ENCODE data around the gene TRAF3IP1. TPM values are rescaled to one million over a fixed set of nuclear protein-coding genes. Genes with fewer than 3 reads are reported as not detected.

The TRAF3IP1 gene
- total RNA-seq, 1 donor from 2014 or later: 11.2 TPM

DNA sequence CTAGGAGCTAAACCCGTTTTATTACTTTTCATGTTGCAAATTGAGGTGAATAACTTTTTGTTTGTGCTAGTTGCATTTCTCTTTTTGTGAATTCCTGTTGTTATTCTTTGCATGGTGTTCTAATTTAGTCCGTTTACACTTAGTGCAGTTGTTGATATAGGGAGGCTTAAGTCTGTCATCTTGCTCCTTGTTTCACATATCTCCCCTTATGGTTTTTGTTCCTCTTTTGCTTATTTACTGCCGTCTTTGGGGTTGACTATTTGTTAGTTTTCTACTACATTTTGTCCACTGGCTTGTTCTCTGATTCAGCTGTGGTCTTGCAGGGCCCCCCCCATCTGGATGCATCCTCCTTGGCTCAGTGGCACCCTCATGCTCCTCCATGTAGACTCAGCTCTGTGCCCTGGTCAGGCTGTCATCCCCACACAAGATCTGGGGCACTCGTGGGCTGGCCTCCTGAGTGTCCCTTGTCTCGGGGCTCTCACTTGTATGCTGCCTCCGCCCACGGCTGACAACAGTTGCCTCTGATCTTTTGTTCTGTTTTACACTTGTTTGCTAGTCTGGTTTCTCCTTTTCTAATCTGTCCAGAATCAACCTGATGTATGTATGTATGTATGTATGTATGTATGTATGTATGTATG is 63.5 kb downstream of the TRAF3IP1 start:
- Mint-ChIP-seq H3K27ac (no peak overlapping the region), H3K4me3 (no peak overlapping the region), H3K9me3 (peaks cover 6% of the 10 kb centered on the region), H3K27me3 (ENCODE audit: insufficient read depth, low read depth) (peaks cover 6% of the 10 kb centered on the region), H3K4me1 (peaks cover 18% of the 10 kb centered on the region), H3K36me3 (peaks cover 28% of the 10 kb centered on the region)
- H3K27ac ChIP-seq: no peak overlapping the region
- H3K4me1 ChIP-seq: no peaks in the 10 kb centered on the region
- TF ChIP-seq, protein P1, sequence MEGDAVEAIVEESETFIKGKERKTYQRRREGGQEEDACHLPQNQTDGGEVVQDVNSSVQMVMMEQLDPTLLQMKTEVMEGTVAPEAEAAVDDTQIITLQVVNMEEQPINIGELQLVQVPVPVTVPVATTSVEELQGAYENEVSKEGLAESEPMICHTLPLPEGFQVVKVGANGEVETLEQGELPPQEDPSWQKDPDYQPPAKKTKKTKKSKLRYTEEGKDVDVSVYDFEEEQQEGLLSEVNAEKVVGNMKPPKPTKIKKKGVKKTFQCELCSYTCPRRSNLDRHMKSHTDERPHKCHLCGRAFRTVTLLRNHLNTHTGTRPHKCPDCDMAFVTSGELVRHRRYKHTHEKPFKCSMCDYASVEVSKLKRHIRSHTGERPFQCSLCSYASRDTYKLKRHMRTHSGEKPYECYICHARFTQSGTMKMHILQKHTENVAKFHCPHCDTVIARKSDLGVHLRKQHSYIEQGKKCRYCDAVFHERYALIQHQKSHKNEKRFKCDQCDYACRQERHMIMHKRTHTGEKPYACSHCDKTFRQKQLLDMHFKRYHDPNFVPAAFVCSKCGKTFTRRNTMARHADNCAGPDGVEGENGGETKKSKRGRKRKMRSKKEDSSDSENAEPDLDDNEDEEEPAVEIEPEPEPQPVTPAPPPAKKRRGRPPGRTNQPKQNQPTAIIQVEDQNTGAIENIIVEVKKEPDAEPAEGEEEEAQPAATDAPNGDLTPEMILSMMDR (IDR thresholded peaks at IDR 0.05): no peak
- H3K9me3 ChIP-seq (ENCODE audit: low read depth): no peaks in the 10 kb centered on the region
- H3K9ac ChIP-seq: no peak overlapping the region
- H3K4me3 ChIP-seq: no peak overlapping the region
- H3K27me3 ChIP-seq: no peaks in the 10 kb centered on the region
- H2AFZ ChIP-seq (replicated peaks): no peak overlapping the region
- no peaks in the 10 kb centered on the region for H3K36me3 ChIP-seq
- H4K20me1 ChIP-seq (ENCODE audit: low read depth): no peaks in the 10 kb centered on the region
- H3F3A ChIP-seq (ENCODE audit: low read depth): no peaks in the 10 kb centered on the region
- H3K4me2 ChIP-seq: no peak overlapping the region
- H3K79me2 ChIP-seq (ENCODE audit: low read depth): no peaks in the 10 kb centered on the region
- no peak for DNase-seq (ENCODE audit: low spot score)

DNA sequence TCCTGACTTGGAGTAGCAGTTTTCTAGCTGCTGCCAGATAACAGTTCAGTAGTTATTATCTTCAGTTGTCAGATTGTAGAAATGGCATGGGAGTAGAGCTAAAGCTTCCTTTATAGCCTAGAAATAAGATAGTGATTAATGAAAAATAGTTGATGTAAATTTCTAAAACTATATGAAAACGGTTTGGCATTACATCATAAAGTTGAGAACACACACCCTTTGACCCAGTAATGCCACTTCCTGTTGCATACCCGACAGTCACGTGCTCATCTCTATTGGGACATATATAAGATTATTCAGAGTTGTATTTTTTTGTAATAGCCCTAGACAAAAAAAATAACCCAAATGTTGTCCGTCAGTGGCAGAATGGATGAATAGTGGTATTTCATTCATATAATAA is 67.0 kb downstream of the TRAF3IP1 start:
- Mint-ChIP-seq H3K27ac (no peak overlapping the region), H3K9me3 (peaks cover 6% of the 10 kb centered on the region), H3K4me3 (no peak overlapping the region), H3K4me1 (no peaks in the 10 kb centered on the region), H3K27me3 (ENCODE audit: insufficient read depth, low read depth) (peaks cover 4% of the 10 kb centered on the region), H3K36me3 (peaks cover 15% of the 10 kb centered on the region)
- Histone ChIP-seq H3K9ac (no peak overlapping the region), H3K79me2 (ENCODE audit: low read depth) (no peaks in the 10 kb centered on the region), H4K20me1 (ENCODE audit: low read depth) (no peaks in the 10 kb centered on the region), H3K27me3 (no peaks in the 10 kb centered on the region), H3K27ac (no peak overlapping the region), H3K4me1 (no peaks in the 10 kb centered on the region), H3K36me3 (no peaks in the 10 kb centered on the region), H3K4me2 (no peak overlapping the region), H2AFZ (replicated peaks) (no peak overlapping the region), H3K4me3 (no peak overlapping the region), H3K9me3 (ENCODE audit: low read depth) (no peaks in the 10 kb centered on the region), H3F3A (ENCODE audit: low read depth) (no peaks in the 10 kb centered on the region)
- TF ChIP-seq EZH2 (IDR thresholded peaks at IDR 0.05) (no peak), EZH2phosphoT487 (IDR thresholded peaks at IDR 0.05) (no peak)
- TF ChIP-seq, protein P1 (IDR thresholded peaks at IDR 0.05): no peak
- DNase-seq (ENCODE audit: low spot score): no peak

DNA sequence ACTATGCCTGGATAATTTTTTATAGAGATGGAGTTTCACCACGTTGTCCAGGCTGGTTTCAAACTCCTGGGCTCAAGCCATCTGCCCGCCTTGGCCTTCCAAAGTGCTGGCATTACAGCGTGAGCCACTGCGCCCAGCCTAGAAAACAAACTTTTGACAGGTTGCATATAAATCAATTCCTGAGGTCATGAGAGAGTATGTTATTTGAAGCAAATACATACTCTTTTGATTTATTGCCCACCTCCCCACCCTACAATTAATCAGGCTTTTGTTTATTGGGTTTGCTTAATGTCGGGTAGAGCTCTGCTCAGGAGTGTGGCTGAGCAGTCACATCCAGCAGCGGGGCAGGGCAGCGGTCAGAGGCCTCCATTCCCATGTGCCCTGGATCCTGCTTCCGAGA is 68.5 kb downstream of the TRAF3IP1 start:
- H3K9me3 Mint-ChIP-seq: peaks cover 4% of the 10 kb centered on the region
- H2AFZ ChIP-seq (replicated peaks): no peak overlapping the region
- no peak overlapping the region for H3K9ac ChIP-seq
- H3K36me3 Mint-ChIP-seq: peaks cover 4% of the 10 kb centered on the region
- H3K4me1 Mint-ChIP-seq: no peaks in the 10 kb centered on the region
- no peak overlapping the region for H3K4me3 Mint-ChIP-seq
- no peaks in the 10 kb centered on the region for H3K27me3 ChIP-seq
- no peak for DNase-seq (ENCODE audit: low spot score)
- no peaks in the 10 kb centered on the region for H3K79me2 ChIP-seq (ENCODE audit: low read depth)
- no peaks in the 10 kb centered on the region for H3F3A ChIP-seq (ENCODE audit: low read depth)
- H3K9me3 ChIP-seq (ENCODE audit: low read depth): no peaks in the 10 kb centered on the region
- H3K4me2 ChIP-seq: no peak overlapping the region
- no peak overlapping the region for H3K4me3 ChIP-seq
- no peak overlapping the region for H3K27ac ChIP-seq
- no peaks in the 10 kb centered on the region for H3K36me3 ChIP-seq
- no peaks in the 10 kb centered on the region for H4K20me1 ChIP-seq (ENCODE audit: low read depth)
- no peaks in the 10 kb centered on the region for H3K4me1 ChIP-seq
- TF ChIP-seq EZH2 (IDR thresholded peaks at IDR 0.05) (no peak), EZH2phosphoT487 (IDR thresholded peaks at IDR 0.05) (no peak)
- TF ChIP-seq, protein P1 (IDR thresholded peaks at IDR 0.05): no peak
- peaks cover 2% of the 10 kb centered on the region for H3K27me3 Mint-ChIP-seq (ENCODE audit: insufficient read depth, low read depth)
- H3K27ac Mint-ChIP-seq: no peak overlapping the region
